Keratinocyte (primary cell): ENCODE measurements around the gene TRIM56. TPM values are rescaled to one million over a fixed set of nuclear protein-coding genes. Genes with fewer than 3 reads are reported as not detected.
"Not testable (repeated sequence)": the region's sequence is repeated elsewhere in the genome, so short reads cannot be mapped to it uniquely, and the experiment has no call there.

Experiments
- DNase-seq: peaks from one replicate; pipeline ENCODE4 v3.0.0-alpha.2; 2011; ENCODE audit warnings: low read depth, missing footprints, low spot score
- FAIRE-seq: peaks from 2 replicates; lab custom pipeline; 2011; peaks lifted over from hg19 to GRCh38; lab: Jason Lieb, UNC
- H2AFZ ChIP-seq: 2 replicates; pipeline ENCODE4 v1.6.0; 2012; ENCODE audit warnings: low read length, control low read depth, inconsistent platforms; ENCODE audit not compliant: control insufficient read depth
- H3K27ac ChIP-seq: 2 replicates; pipeline ENCODE4 v1.5.1; 2011; ENCODE audit warnings: low read length; ENCODE audit not compliant: control insufficient read depth, insufficient read depth
- H3K27me3 ChIP-seq: 3 replicates; pipeline ENCODE4 v1.6.0; 2011; ENCODE audit warnings: low read length; ENCODE audit not compliant: control insufficient read depth, insufficient read depth; ENCODE audit errors: extremely low read depth
- H3K36me3 ChIP-seq, 2 experiments: 2 replicates in 1 of 2; 3 replicates in 1 of 2; pipeline ENCODE4 v1.5.1; 2011; ENCODE audit warnings: low read length in 2 of 2, mild to moderate bottlenecking in 1 of 2; ENCODE audit not compliant: control insufficient read depth in 2 of 2, insufficient read depth in 2 of 2; ENCODE audit errors: extremely low read depth in 1 of 2
- H3K4me1 ChIP-seq: 3 replicates; pipeline ENCODE4 v1.5.1; 2011; ENCODE audit warnings: low read length; ENCODE audit not compliant: control insufficient read depth, insufficient read depth; ENCODE audit errors: extremely low read depth
- H3K4me2 ChIP-seq: 3 replicates; pipeline ENCODE4 v1.6.0; 2011; ENCODE audit warnings: low read depth, low read length; ENCODE audit not compliant: control insufficient read depth, insufficient read depth; ENCODE audit errors: extremely low read depth
- H3K4me3 ChIP-seq, 3 experiments: fragments of 200-600 bp in 1 of 3; sonication (generic) in 1 of 3; 2 replicates in 2 of 3; 3 replicates in 1 of 3; pipeline ENCODE4 v1.5.1; 2011 to 2016; ENCODE audit warnings: low read length in 3 of 3, mild to moderate bottlenecking in 3 of 3, control low read depth in 2 of 3, inconsistent platforms in 1 of 3, low read depth in 1 of 3, mixed read lengths in 1 of 3, mixed run types in 1 of 3, moderate library complexity in 1 of 3; ENCODE audit not compliant: control insufficient read depth in 2 of 3, insufficient read depth in 2 of 3; ENCODE audit errors: extremely low read depth in 1 of 3
- H3K79me2 ChIP-seq: 2 replicates; pipeline ENCODE4 v1.6.0; 2012; ENCODE audit warnings: low read length; ENCODE audit not compliant: control insufficient read depth, insufficient read depth
- H3K9ac ChIP-seq: 3 replicates; pipeline ENCODE4 v1.6.0; 2011; ENCODE audit warnings: low read length; ENCODE audit not compliant: control insufficient read depth, insufficient read depth; ENCODE audit errors: extremely low read depth
- H3K9me1 ChIP-seq: 3 replicates; pipeline ENCODE4 v1.6.0; 2011; ENCODE audit warnings: low read length; ENCODE audit not compliant: control insufficient read depth, insufficient read depth; ENCODE audit errors: extremely low read depth
- H3K9me3 ChIP-seq: 2 replicates; pipeline ENCODE4 v1.5.1; 2012; ENCODE audit warnings: low read depth, low read length; ENCODE audit not compliant: control insufficient read depth
- H4K20me1 ChIP-seq: 3 replicates; pipeline ENCODE4 v1.6.0; 2011; ENCODE audit warnings: low read length; ENCODE audit not compliant: control insufficient read depth, insufficient read depth; ENCODE audit errors: extremely low read depth
- EZH2 ChIP-seq: IDR thresholded peaks from one replicate; pipeline ENCODE4 v1.6.1; 2012; ENCODE audit warnings: inconsistent platforms, mild to moderate bottlenecking, low read length, moderate library complexity
- dilution Hi-C: fragments of 300-500 bp; cut with MboI; formaldehyde crosslinking; loops from one replicate; pipeline ENCODE4 v1.7.0; 2020; ENCODE audit warnings: low sequenced_read_pairs; ENCODE audit not compliant: extremely low pct_ligation_motif_present
- polyA plus RNA-seq, 5 experiments: library from polyadenylated mRNA; depleted of rRNA in 3 of 5; stranded (reverse) in 3 of 5; stranded (forward) in 1 of 5; unstranded in 1 of 5; fragments of >200 nt; gene quantifications; 1 replicate in 1 of 5; 2 replicates in 3 of 5; 3 replicates in 1 of 5; pipeline versions ENCODE4 v1.2.1 to v1.2.3, GENCODE V29; 2011 to 2012; ENCODE audit warnings: missing spikeins in 2 of 5, low read depth in 1 of 5, low replicate concordance in 1 of 5
- TF ChIP-seq, protein P1 (sequence below), 3 experiments: IDR thresholded peaks in 1 of 3; conservative IDR thresholded peaks in 1 of 3; optimal IDR thresholded peaks in 1 of 3; 2 replicates in 2 of 3; 3 replicates in 1 of 3; pipeline versions ENCODE3 to v1.5.1; 2011; ENCODE audit warnings: low read length in 3 of 3, mild to moderate bottlenecking in 3 of 3, moderate library complexity in 2 of 3, control low read depth in 1 of 3, inconsistent platforms in 1 of 3; ENCODE audit not compliant: insufficient read depth in 2 of 3; ENCODE audit errors: extremely low read depth in 1 of 3

The TRIM56 gene
- polyA plus RNA-seq, 1 donor (not counting 4 experiments of a cell fraction or from before 2014, with no cell fraction given), result 3.6 TPM

DNA sequence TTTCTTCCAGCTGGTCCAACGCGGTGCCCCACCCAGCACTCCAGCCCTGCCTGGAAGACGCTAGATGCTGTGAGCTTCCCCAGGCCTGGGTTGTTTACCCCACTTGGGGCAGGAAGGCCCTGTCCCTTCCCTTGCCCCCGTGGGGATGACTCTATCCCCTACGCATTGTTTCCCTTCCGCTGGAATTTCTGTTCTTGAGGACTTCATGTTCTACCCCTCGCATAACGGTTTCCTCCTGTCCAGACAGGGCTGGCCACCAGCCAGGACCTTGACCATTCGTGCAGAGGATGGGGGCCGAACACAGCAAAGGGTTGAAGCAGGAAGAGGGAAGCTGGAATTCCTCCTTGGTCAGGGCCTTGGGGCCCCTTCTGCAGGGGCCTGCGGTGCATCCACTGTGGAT, 27.0 kb downstream of the TRIM56 start:
- no peaks in the 10 kb centered on the region for H3K36me3 ChIP-seq
- no peaks in the 10 kb centered on the region for H3K9me3 ChIP-seq
- H3K9me1 ChIP-seq, result no peaks in the 10 kb centered on the region
- H3K4me3 ChIP-seq, result no peak overlapping the region
- no peaks in the 10 kb centered on the region for H4K20me1 ChIP-seq
- no peak overlapping the region for H3K9ac ChIP-seq
- no peak overlapping the region for H3K27ac ChIP-seq
- FAIRE-seq, result no peak
- TF ChIP-seq, protein P1, sequence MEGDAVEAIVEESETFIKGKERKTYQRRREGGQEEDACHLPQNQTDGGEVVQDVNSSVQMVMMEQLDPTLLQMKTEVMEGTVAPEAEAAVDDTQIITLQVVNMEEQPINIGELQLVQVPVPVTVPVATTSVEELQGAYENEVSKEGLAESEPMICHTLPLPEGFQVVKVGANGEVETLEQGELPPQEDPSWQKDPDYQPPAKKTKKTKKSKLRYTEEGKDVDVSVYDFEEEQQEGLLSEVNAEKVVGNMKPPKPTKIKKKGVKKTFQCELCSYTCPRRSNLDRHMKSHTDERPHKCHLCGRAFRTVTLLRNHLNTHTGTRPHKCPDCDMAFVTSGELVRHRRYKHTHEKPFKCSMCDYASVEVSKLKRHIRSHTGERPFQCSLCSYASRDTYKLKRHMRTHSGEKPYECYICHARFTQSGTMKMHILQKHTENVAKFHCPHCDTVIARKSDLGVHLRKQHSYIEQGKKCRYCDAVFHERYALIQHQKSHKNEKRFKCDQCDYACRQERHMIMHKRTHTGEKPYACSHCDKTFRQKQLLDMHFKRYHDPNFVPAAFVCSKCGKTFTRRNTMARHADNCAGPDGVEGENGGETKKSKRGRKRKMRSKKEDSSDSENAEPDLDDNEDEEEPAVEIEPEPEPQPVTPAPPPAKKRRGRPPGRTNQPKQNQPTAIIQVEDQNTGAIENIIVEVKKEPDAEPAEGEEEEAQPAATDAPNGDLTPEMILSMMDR (optimal IDR thresholded peaks at IDR 0.05 in 1 of 3, IDR thresholded peaks at IDR 0.05 in 1 of 3, conservative IDR thresholded peaks at IDR 0.05 in 1 of 3; ENCODE audit: extremely low read depth in 1 of 3, insufficient read depth in 2 of 3, low read length in 3 of 3), result no peak
- no peak for TF ChIP-seq EZH2
- H3K27me3 ChIP-seq, result no peaks in the 10 kb centered on the region
- H3K79me2 ChIP-seq, result no peaks in the 10 kb centered on the region
- H3K4me1 ChIP-seq, result peaks cover 30% of the 10 kb centered on the region
- dilution Hi-C loops, result no loop called here
- no peak overlapping the region for H2AFZ ChIP-seq
- no peak for DNase-seq
- H3K4me2 ChIP-seq, result no peak overlapping the region

DNA sequence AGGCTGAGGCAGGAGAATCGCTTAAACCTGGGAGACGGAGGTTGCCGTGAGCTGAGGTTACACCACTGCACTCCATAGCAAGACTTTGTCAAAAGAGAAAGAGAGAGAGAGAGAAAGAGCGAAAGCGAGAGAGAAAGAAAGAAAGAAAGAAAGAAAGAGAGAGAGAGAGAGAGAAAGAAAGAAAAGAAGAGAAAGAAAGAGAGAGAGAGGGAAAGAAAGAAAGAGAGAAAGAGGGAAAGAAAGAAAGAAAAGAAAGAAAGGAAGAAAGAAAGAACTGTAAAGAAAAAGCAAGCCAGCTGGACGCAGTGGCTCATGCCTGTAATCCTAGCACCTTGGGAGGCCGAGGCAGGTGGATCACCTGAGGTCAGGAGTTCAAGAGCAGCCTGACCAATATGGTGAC, 27.9 kb downstream of the TRIM56 start:
- FAIRE-seq, H3K9me3 ChIP-seq, dilution Hi-C loops, DNase-seq, H3K27me3 ChIP-seq, H3K9ac ChIP-seq, H3K4me2 ChIP-seq, H3K36me3 ChIP-seq, H3K27ac ChIP-seq, H4K20me1 ChIP-seq, H3K9me1 ChIP-seq, H3K79me2 ChIP-seq, H3K4me3 ChIP-seq, H2AFZ ChIP-seq: not testable (repeated sequence)
- H3K4me1 ChIP-seq, result peaks cover 30% of the 10 kb centered on the region

DNA sequence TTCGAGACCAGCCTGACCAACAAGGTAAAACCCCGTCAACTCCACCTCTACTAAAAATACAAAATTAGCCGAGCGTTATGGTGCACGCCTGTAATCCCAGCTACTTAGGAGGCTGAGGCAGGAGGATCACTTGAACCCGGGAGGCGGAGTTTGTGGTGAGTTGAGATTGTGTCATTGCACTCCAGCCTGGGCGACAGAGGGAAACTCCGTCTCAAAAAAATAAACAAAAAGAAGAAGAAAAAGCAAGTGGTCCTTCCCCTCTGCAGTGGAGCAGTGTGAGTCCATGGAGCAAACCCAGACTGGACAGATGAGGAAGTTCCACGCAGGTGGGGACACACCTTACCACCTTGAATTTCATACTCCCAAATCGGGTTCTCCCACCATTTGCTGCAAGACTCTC, 28.6 kb downstream of the TRIM56 start:
- Histone ChIP-seq H3K4me2 (peak overlapping the region; percentile 12), H3K9ac (peak overlapping the region; percentile 47), H3K27ac (peak overlapping the region; percentile 64), H3K79me2 (no peaks in the 10 kb centered on the region), H4K20me1 (no peaks in the 10 kb centered on the region), H2AFZ (peak overlapping the region; percentile 80), H3K9me3 (no peaks in the 10 kb centered on the region), H3K4me1 (peaks cover 29% of the 10 kb centered on the region), H3K27me3 (no peaks in the 10 kb centered on the region), H3K9me1 (no peaks in the 10 kb centered on the region), H3K4me3 (no peak overlapping the region), H3K36me3 (no peaks in the 10 kb centered on the region)
- TF ChIP-seq, protein P1 (optimal IDR thresholded peaks at IDR 0.05 in 1 of 3, IDR thresholded peaks at IDR 0.05 in 1 of 3, conservative IDR thresholded peaks at IDR 0.05 in 1 of 3; ENCODE audit: extremely low read depth in 1 of 3, insufficient read depth in 2 of 3, low read length in 3 of 3), result no peak
- no peak for TF ChIP-seq EZH2
- FAIRE-seq, result no peak
- dilution Hi-C loops, result no loop called here
- DNase-seq, result no peak
